ENCODE data around the gene RINL. TPM values are rescaled to one million over a fixed set of nuclear protein-coding genes. Genes with fewer than 3 reads are reported as not detected.

The RINL gene
- total RNA-seq, 1 donor from 2014 or later = 2.6 TPM

DNA sequence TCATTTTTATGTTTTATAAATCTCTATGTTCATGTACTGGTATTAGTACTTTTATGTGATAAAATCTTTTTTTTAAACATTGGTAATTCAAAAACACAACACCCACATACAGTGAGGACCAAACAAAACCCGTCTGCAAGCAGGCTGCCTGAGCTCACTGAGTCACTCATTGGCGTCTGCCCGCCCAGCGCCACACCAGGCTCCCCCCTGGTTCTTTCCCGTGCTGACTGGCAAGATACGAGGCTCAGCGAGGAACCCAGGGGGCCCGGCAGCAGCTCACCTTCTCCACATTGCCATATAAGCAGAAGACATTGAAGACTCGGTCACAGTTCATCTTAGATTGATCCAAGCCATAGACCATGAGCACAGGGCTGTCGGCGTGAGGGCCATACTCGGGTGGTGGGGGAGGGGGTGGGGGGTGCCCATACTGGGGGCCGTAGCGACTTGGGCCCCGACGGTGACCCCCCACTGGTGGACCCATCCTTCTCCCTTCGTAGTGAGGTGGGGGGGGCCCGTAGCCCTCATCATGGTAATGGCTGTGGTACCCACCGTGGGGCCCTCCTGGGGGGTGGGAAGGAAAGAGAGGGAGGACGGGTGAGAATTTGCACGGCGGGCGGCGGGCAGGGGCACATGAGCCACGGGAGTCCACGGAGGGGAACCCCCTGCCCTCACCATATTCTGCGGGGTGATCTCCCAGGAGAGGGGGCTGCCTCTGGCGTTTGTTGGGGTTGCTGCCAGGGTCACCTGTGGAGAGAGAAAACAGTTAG lies 38.1 kb downstream of the RINL start:
- Mint-ChIP-seq H3K27ac (no peak overlapping the region), H3K9me3 (ENCODE audit: low read depth) (no peaks in the 10 kb centered on the region), H3K4me3 (ENCODE audit: low read depth) (no peak overlapping the region), H3K36me3 (ENCODE audit: insufficient read depth) (peaks cover 46% of the 10 kb centered on the region), H3K4me1 (ENCODE audit: low read depth) (peaks cover 15% of the 10 kb centered on the region), H3K27me3 (no peaks in the 10 kb centered on the region)
- TF ChIP-seq, protein P1, sequence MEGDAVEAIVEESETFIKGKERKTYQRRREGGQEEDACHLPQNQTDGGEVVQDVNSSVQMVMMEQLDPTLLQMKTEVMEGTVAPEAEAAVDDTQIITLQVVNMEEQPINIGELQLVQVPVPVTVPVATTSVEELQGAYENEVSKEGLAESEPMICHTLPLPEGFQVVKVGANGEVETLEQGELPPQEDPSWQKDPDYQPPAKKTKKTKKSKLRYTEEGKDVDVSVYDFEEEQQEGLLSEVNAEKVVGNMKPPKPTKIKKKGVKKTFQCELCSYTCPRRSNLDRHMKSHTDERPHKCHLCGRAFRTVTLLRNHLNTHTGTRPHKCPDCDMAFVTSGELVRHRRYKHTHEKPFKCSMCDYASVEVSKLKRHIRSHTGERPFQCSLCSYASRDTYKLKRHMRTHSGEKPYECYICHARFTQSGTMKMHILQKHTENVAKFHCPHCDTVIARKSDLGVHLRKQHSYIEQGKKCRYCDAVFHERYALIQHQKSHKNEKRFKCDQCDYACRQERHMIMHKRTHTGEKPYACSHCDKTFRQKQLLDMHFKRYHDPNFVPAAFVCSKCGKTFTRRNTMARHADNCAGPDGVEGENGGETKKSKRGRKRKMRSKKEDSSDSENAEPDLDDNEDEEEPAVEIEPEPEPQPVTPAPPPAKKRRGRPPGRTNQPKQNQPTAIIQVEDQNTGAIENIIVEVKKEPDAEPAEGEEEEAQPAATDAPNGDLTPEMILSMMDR (IDR thresholded peaks at IDR 0.05; ENCODE audit: unreplicated experiment) = no peak
- no peak for DNase-seq (ENCODE audit: low spot score, unreplicated experiment)

DNA sequence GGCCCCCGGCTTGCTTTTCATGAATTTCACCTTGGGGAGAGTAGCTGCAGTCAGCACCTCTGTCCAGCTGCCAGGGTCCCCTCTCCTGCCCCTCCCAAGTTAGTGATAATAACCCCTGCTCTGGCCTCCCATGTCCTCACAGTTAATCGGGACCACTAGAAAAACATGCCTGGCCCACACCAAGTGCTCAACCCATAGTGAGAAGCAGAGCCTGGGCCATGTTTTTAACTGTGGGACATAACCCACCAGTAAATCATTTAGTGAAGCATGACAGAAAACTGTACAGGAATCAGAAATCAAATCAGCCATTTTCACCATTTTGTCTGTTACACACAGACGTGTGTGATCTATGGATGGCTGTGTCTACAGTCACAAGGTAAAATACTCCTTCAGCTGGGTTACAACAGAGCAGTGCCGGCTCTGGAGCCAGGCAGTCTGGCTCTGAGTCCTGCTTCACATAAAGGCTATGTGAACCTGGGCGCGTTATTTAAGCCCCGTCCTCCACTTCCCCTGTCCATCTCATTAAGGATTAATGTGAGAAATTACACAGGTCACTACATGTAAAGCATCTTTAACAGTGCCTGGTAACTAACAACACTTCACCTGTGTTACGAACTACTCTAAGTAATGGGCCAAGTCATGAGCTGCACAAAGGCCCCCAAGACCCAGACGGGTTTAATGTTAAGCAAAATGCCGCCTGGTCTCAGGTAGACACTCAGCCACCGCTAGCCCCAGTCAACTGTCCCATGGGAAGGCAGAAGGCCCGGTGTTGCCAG lies 38.9 kb downstream of the RINL start:
- TF ChIP-seq, protein P1 (IDR thresholded peaks at IDR 0.05; ENCODE audit: unreplicated experiment) = no peak
- Mint-ChIP-seq H3K4me1 (ENCODE audit: low read depth) (peaks cover 15% of the 10 kb centered on the region), H3K4me3 (ENCODE audit: low read depth) (no peak overlapping the region), H3K27me3 (no peaks in the 10 kb centered on the region), H3K9me3 (ENCODE audit: low read depth) (no peaks in the 10 kb centered on the region), H3K27ac (peak overlapping the region; percentile 88), H3K36me3 (ENCODE audit: insufficient read depth) (peaks cover 45% of the 10 kb centered on the region)
- no peak for DNase-seq (ENCODE audit: low spot score, unreplicated experiment)

DNA sequence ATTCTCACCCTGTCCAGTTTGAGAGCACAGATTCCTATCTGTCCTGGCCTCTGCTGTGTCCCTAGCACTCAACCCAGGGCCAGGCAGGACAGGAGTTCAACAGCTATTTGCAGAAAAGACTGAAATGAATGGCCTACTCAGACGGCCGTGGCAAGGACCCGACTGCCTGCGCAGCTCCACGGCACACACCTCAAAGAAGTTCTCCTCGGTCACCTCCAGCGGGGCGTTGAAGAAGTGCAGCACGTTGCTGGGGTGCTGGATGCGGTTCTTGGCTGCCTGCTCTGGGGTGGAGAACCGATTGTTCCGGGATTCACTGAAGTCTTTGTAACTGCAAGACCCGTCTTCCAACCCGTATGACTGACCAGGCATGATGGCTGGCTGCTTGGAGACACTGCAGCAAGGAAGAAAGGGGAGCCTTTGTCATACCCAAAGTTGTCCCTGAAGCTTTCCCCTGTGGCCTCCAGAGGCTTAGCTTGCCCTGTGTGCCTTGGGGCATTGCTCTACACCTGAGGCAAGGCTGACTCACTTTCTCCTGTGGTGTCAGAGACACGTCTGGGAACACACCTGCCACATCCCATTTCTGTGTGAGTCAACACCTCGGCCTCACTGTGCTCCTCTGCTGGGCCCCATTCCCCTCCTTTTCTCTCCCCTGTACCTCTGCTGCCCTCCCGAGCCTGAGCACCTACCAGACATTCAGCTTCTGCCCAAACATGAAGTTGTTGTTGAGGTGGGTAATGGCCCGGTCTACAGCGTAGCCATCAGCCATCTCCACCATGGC lies 39.7 kb downstream of the RINL start:
- peak overlapping the region; percentile 88 for H3K27ac Mint-ChIP-seq
- H3K27me3 Mint-ChIP-seq = no peaks in the 10 kb centered on the region
- H3K36me3 Mint-ChIP-seq (ENCODE audit: insufficient read depth) = peaks cover 41% of the 10 kb centered on the region
- DNase-seq (ENCODE audit: low spot score, unreplicated experiment) = no peak
- H3K9me3 Mint-ChIP-seq (ENCODE audit: low read depth) = no peaks in the 10 kb centered on the region
- H3K4me1 Mint-ChIP-seq (ENCODE audit: low read depth) = peaks cover 15% of the 10 kb centered on the region
- TF ChIP-seq, protein P1 (IDR thresholded peaks at IDR 0.05; ENCODE audit: unreplicated experiment) = no peak
- H3K4me3 Mint-ChIP-seq (ENCODE audit: low read depth) = no peak overlapping the region

DNA sequence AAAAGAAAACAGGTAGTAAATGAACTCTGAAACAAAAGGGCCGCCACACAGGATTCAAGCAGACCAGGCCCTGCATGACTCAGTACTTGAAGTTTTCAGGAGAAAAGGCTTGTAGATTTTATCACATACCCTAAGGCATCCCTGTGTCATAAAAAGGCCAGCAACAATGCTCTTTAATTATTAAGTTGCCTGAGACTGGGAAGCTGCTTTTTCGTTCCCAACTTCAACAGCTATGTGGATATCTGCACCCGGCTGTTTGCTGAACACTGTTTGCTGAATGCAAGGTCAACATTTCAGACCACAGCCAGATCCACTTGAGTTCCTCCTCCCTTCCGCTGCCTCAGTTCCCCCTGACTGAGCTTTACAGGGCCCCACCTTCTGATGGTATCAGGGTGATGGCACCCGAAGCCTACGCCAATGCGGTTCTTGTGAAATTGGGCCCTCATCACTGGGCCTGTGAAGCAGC lies 40.4 kb downstream of the RINL start:
- no peak for DNase-seq (ENCODE audit: low spot score, unreplicated experiment)
- peaks cover 15% of the 10 kb centered on the region for H3K4me1 Mint-ChIP-seq (ENCODE audit: low read depth)
- no peak overlapping the region for H3K4me3 Mint-ChIP-seq (ENCODE audit: low read depth)
- TF ChIP-seq, protein P1 (IDR thresholded peaks at IDR 0.05; ENCODE audit: unreplicated experiment) = no peak
- peak overlapping the region; percentile 91 for H3K27ac Mint-ChIP-seq
- no peaks in the 10 kb centered on the region for H3K27me3 Mint-ChIP-seq
- peaks cover 37% of the 10 kb centered on the region for H3K36me3 Mint-ChIP-seq (ENCODE audit: insufficient read depth)
- no peaks in the 10 kb centered on the region for H3K9me3 Mint-ChIP-seq (ENCODE audit: low read depth)
